ENCODE results near the gene CTNNBL1.

The CTNNBL1 gene

GRCh38 chr20:37776526-37776925 is 82.7 kb downstream of the CTNNBL1 start:
- TF ChIP-seq GATA1 (IDR thresholded peaks at IDR 0.05; ENCODE audit: low read depth, low read length) (no peak), POLR2A (IDR thresholded peaks at IDR 0.05; ENCODE audit: low read length) (no peak)
- no peak for DNase-seq

DNA sequence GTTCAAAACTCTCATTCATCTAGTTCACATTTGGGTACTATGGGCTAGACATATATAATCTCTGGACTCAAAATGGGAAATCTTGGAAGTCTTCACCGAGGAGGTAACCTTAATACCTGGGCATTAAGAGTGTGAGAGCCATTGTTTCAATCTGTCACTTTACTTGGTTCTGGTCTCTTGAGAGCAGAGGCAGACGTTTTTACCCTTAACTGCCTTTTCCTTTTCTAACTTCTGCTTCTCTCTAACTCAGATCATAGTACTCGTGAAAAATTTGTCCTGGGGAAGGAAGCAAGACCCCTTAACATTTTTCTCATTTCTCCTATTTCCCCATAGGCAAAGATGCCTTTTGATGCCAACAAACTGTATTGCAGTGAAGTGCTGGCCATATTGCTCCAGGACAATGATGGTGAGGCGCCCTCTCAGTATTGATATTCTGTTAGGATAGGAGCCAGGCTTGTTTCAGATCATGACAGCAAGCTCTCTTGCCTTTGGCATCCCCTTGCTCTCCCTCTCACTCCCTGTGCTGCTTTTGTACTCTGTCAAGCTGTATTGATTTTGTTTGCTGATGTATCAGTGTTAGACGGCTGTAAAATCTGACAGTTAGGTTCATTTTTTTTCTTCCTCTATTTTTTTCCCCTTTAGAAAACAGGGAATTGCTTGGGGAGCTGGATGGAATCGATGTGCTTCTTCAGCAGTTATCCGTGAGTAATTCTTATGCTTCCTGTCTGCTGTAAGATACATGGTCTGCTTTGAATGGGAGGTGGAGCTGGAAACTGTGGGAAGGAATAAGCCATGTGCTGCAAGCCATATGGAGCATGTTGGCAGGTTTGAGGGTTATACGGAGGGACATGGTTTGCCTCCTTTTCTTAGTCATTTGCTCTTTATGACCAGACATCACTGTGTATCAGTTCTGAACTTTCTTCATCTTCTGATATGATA is 83.5 kb downstream of the CTNNBL1 start:
- DNase-seq: no peak
- TF ChIP-seq GATA1 (IDR thresholded peaks at IDR 0.05; ENCODE audit: low read depth, low read length) (no peak), POLR2A (IDR thresholded peaks at IDR 0.05; ENCODE audit: low read length) (no peak)

DNA sequence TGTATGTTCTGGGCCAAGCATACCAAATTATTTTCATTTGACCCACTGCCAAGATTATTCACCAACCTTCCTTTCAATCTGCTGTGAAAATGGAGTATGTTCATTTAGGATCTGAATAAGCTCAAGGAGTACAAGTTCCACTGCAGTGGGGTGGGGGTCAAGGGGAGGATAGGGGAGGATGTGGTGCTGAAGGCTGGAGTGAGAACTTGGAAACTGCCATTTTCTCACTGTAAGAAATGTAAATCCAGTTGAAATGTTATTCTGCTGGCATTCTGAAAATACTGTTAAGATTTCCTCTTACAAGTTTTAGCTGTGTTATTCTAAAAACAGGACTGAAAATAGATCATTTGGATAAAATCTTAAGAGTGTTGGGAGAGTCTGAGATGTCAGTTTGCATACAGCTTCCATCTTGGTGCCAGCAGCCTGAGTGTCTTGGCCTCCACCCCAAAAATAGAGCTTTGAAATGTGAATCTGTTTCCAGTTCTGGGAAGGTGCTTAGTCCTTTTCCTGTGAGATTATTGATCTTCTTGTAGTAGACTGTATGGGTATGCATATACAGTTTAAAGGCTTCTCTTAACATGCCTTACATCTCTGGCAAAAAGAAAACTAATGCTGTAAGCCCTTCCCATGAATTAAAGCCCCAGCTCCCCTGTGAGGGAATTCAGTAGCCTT is 84.3 kb downstream of the CTNNBL1 start:
- TF ChIP-seq GATA1 (IDR thresholded peaks at IDR 0.05; ENCODE audit: low read depth, low read length): no peak
- no peak for TF ChIP-seq POLR2A (IDR thresholded peaks at IDR 0.05; ENCODE audit: low read length)
- DNase-seq: no peak

- TF ChIP-seq GATA1 (IDR thresholded peaks at IDR 0.05; ENCODE audit: low read depth, low read length) (no peak), POLR2A (IDR thresholded peaks at IDR 0.05; ENCODE audit: low read length) (no peak)
- DNase-seq: no peak
Measured at GRCh38 chr20:37781626-37782025, 87.8 kb downstream of the CTNNBL1 start.

DNA sequence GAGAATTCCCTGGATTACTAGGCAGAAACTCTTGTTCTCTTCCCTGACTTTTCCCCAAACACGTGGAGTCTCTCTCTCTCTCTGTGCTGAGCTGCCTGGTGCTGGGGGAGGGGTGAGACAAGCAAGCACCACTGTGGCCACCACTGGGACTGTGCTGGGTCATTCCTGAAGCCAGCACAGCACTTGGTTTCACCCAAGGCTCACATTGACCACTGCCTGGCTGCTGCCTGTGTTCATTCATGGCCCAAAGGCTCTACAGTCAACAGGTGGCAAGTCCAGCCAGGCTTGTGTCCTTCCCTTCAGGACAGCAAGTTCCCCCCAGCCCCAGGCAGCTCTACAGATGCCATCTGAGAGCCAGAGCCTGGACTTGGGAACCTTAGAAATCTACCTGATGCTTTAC is 92.2 kb downstream of the CTNNBL1 start:
- DNase-seq: no peak
- TF ChIP-seq GATA1 (IDR thresholded peaks at IDR 0.05; ENCODE audit: low read depth, low read length) (no peak), POLR2A (IDR thresholded peaks at IDR 0.05; ENCODE audit: low read length) (no peak)

- TF ChIP-seq POLR2A (IDR thresholded peaks at IDR 0.05; ENCODE audit: low read length): no peak
- no peak for TF ChIP-seq GATA1 (IDR thresholded peaks at IDR 0.05; ENCODE audit: low read depth, low read length)
- no peak for DNase-seq
Measured at GRCh38 chr20:37789408-37789807, 95.6 kb downstream of the CTNNBL1 start.

DNA sequence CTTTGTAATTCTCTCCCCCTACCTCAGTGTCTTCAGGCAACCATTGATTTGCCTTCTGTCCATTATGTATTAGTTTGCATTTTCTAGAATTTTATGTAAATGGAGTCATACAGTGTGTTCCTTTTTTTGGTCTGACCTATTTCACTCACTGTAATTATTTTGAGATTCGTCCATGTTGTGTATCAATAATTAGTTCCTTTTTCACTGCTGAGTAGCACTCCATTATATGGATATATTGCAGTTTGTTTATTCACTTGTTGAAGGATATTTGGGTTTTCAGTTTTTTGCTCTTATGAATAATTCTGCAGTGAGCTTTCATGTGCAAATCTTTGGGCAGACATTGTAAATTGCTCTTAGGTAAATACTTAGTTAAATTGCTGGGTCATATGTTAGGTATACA is 97.1 kb downstream of the CTNNBL1 start:
- TF ChIP-seq GATA1 (IDR thresholded peaks at IDR 0.05; ENCODE audit: low read depth, low read length): no peak
- no peak for TF ChIP-seq POLR2A (IDR thresholded peaks at IDR 0.05; ENCODE audit: low read length)
- DNase-seq: no peak

- no peak for DNase-seq
- no peak for TF ChIP-seq POLR2A (IDR thresholded peaks at IDR 0.05; ENCODE audit: low read length)
- TF ChIP-seq GATA1 (IDR thresholded peaks at IDR 0.05; ENCODE audit: low read depth, low read length): no peak
Measured at GRCh38 chr20:37796121-37796520, 102.3 kb downstream of the CTNNBL1 start.

GRCh38 chr20:37796733-37797132 is 102.9 kb downstream of the CTNNBL1 start:
- no peak for TF ChIP-seq GATA1 (IDR thresholded peaks at IDR 0.05; ENCODE audit: low read depth, low read length)
- no peak for TF ChIP-seq POLR2A (IDR thresholded peaks at IDR 0.05; ENCODE audit: low read length)
- DNase-seq: no peak

DNA sequence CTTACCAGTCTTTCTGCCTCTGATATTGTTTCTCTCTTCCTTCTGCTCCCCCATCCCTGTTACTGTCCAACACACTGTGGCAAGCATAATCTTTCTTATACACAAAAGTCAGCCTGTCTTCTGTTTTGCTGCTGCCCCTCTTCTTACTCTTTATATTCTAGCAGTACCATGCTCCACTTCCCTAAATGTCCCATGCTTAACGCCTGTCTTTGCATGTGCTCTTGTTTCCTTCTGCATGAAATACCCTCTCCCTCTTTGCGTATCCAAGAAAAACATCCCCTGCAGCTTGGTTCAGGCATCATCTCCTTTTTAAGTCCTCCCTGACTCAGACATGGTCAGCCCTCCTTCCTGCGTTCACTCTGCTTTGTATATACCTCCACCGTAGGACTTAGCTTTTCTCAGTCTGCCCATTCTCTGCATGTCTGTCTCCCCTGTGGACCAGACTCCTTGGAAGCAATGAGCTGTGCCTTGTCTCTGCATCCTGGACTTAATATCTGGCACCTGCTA is 103.9 kb downstream of the CTNNBL1 start:
- TF ChIP-seq GATA1 (IDR thresholded peaks at IDR 0.05; ENCODE audit: low read depth, low read length) (no peak), POLR2A (IDR thresholded peaks at IDR 0.05; ENCODE audit: low read length) (no peak)
- no peak for DNase-seq

- no peak for DNase-seq
- no peak for TF ChIP-seq GATA1 (IDR thresholded peaks at IDR 0.05; ENCODE audit: low read depth, low read length)
- TF ChIP-seq POLR2A (IDR thresholded peaks at IDR 0.05; ENCODE audit: low read length): no peak
Measured at GRCh38 chr20:37798312-37798711, 104.5 kb downstream of the CTNNBL1 start.

DNA sequence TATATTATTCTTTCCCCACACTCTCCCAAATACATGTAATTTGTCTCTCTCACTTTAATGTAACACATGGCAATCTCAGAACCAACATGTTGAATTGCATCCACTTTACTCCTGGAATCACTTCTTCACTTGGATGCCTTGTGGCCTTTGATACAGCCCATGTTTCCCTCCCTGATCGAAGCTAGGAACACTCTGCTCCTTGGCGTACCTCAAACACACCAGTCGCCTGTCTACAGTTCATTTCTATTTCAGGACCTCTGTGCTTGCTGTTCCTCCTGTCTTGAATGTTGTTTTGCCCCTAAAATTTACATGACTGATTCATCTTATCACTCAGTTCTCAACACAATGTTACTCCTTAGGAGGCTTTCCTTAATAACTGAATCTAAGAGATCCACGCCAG is 106.8 kb downstream of the CTNNBL1 start:
- TF ChIP-seq GATA1 (IDR thresholded peaks at IDR 0.05; ENCODE audit: low read depth, low read length) (no peak), POLR2A (IDR thresholded peaks at IDR 0.05; ENCODE audit: low read length) (no peak)
- DNase-seq: no peak

DNA sequence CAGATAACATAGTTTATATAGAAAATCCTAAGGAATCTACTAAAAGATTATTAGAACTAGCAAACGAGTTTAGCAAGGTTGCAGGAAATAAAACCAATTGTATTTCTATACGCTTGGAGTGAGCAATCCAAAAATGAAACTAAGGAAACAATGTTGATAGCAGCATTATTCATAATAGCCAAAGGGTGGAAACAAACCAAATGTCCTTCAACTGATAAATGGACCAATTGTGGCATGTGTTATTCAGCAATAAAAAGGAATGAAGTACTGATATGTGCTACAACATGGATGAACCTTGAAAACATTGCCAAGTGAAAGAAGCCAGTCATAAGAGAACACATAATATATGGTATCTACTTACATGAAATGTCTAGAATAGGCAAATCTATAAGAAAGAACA is 108.1 kb downstream of the CTNNBL1 start:
- DNase-seq: no peak
- no peak for TF ChIP-seq GATA1 (IDR thresholded peaks at IDR 0.05; ENCODE audit: low read depth, low read length)
- no peak for TF ChIP-seq POLR2A (IDR thresholded peaks at IDR 0.05; ENCODE audit: low read length)

All from erythroblast (primary cell).